ENCODE results near the gene PIGB. TPM values are rescaled to one million over a fixed set of nuclear protein-coding genes. Genes with fewer than 3 reads are reported as not detected.

The PIGB gene
- total RNA-seq, 1 donor from 2014 or later: 6.9 TPM

DNA sequence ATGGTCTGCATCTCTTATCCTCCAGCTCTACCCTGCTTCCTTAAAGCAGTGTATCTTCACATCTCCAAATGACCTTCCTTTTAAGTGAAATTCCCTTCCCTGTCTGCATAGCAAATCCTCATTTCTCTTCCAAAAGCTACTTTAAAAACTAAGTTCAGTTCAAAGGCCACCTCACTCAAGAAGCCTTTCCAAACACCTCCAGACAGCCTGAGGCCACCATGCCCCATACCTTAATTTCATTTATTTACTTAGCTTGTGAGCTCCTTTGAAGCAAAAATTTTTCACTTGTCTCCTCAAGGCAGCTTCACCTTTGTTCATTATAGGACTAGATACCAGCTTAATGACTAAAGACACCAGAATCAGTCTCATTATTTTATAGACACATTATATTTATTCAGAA is 39.4 kb downstream of the PIGB start:
- Histone ChIP-seq H3K9me3 (no peaks in the 10 kb centered on the region), H3K4me1 (no peaks in the 10 kb centered on the region), H3K4me3 (no peak overlapping the region), H3K27ac (no peak overlapping the region), H3K36me3 (peaks cover 0 to 5% of the 10 kb centered on the region in 2 donors), H3K27me3 (no peaks in the 10 kb centered on the region)
- no peak for DNase-seq (ENCODE audit: extremely low spot score in 2 of 2)
- TF ChIP-seq POLR2A (IDR thresholded peaks at IDR 0.05) (no peak), POLR2AphosphoS5 (IDR thresholded peaks at IDR 0.05; ENCODE audit: insufficient read depth in 1 of 2, low read depth in 1 of 2) (no peak)
- TF ChIP-seq, protein P1, sequence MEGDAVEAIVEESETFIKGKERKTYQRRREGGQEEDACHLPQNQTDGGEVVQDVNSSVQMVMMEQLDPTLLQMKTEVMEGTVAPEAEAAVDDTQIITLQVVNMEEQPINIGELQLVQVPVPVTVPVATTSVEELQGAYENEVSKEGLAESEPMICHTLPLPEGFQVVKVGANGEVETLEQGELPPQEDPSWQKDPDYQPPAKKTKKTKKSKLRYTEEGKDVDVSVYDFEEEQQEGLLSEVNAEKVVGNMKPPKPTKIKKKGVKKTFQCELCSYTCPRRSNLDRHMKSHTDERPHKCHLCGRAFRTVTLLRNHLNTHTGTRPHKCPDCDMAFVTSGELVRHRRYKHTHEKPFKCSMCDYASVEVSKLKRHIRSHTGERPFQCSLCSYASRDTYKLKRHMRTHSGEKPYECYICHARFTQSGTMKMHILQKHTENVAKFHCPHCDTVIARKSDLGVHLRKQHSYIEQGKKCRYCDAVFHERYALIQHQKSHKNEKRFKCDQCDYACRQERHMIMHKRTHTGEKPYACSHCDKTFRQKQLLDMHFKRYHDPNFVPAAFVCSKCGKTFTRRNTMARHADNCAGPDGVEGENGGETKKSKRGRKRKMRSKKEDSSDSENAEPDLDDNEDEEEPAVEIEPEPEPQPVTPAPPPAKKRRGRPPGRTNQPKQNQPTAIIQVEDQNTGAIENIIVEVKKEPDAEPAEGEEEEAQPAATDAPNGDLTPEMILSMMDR (IDR thresholded peaks at IDR 0.05): no peak
- intact Hi-C loops (cut with DNase I): no loop called here

DNA sequence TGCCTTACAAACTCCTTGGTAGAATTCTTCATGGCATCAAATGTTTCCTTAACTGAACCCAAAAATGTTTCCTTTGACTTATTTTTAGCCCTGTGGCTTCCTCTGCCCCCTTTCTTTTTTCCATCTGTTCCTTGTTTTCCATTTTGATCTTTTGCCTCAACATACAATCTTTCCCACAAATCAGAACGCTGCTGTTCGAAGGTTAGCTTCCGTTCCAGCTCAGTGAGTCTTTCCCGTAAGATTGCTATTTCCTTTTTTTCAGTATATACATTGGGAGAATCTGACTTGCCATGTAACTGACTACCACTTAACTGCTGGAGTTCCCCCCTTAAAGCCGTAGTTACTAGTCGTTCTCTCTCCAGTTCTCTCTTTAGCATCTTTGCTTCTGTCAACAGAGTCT is 41.2 kb downstream of the PIGB start:
- intact Hi-C loops (cut with DNase I): no loop called here
- Histone ChIP-seq H3K4me1 (no peaks in the 10 kb centered on the region), H3K4me3 (no peak overlapping the region), H3K27me3 (no peaks in the 10 kb centered on the region), H3K27ac (no peak overlapping the region), H3K9me3 (no peaks in the 10 kb centered on the region), H3K36me3 (peaks cover 0 to 4% of the 10 kb centered on the region in 2 donors)
- TF ChIP-seq, protein P1 (IDR thresholded peaks at IDR 0.05): no peak
- TF ChIP-seq POLR2AphosphoS5 (IDR thresholded peaks at IDR 0.05; ENCODE audit: insufficient read depth in 1 of 2, low read depth in 1 of 2): no peak
- no peak for DNase-seq (ENCODE audit: extremely low spot score in 2 of 2)

DNA sequence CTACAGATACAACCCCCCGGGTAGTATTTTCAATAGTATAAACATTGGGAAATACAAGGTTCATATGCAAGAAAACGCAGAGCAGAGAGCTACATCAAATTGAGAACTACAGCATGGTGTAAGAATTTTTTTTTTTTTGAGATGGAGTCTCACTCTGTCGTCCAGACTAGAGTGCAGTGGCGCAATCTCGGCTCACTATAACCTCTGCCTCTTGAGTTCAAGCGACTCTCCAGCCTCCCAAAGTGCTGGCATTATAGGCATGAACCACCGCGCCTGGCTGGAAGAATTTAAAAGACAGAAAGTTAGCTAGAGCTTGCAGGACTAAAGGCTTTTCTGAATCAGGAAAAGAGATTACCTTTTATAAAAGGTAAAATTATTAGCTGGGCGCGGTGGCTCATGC is 42.0 kb downstream of the PIGB start:
- TF ChIP-seq POLR2AphosphoS5 (IDR thresholded peaks at IDR 0.05; ENCODE audit: insufficient read depth in 1 of 2, low read depth in 1 of 2) (no peak), POLR2A (IDR thresholded peaks at IDR 0.05) (no peak)
- TF ChIP-seq, protein P1 (IDR thresholded peaks at IDR 0.05): no peak
- Histone ChIP-seq H3K4me3 (no peak overlapping the region), H3K27me3 (no peaks in the 10 kb centered on the region), H3K27ac (no peak overlapping the region), H3K9me3 (no peaks in the 10 kb centered on the region), H3K4me1 (no peaks in the 10 kb centered on the region), H3K36me3 (no peaks in the 10 kb centered on the region)
- intact Hi-C loops (cut with DNase I): no loop called here
- DNase-seq (ENCODE audit: extremely low spot score in 2 of 2): no peak

DNA sequence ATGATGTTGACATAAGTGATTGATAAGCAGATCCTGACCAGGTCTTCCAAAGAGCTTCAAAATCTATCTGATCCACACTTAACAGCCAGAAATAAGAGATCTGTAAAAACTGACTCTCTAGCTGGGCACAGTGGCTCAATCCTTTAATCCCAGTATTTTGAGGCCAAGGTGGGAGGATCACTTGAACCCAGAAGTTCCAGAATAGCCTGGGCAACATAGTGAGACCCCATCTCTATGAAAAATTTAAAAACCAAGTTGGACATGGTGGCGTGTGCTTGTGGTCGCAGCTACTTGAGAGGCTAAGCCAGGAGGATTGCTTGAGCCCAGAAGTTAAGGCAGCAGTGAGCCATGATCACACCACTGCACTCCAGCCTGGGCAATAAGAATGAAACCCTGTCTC is 43.6 kb downstream of the PIGB start:
- no peaks in the 10 kb centered on the region for H3K4me1 ChIP-seq
- H3K27me3 ChIP-seq: no peaks in the 10 kb centered on the region
- TF ChIP-seq POLR2A (IDR thresholded peaks at IDR 0.05): no peak
- no peak for TF ChIP-seq POLR2AphosphoS5 (IDR thresholded peaks at IDR 0.05; ENCODE audit: insufficient read depth in 1 of 2, low read depth in 1 of 2)
- TF ChIP-seq, protein P1 (IDR thresholded peaks at IDR 0.05): no peak
- H3K4me3 ChIP-seq: no peak overlapping the region
- no peaks in the 10 kb centered on the region for H3K36me3 ChIP-seq
- DNase-seq (ENCODE audit: extremely low spot score in 2 of 2): no peak
- intact Hi-C loops (cut with DNase I): no loop called here
- H3K9me3 ChIP-seq: no peaks in the 10 kb centered on the region
- H3K27ac ChIP-seq: no peak overlapping the region

DNA sequence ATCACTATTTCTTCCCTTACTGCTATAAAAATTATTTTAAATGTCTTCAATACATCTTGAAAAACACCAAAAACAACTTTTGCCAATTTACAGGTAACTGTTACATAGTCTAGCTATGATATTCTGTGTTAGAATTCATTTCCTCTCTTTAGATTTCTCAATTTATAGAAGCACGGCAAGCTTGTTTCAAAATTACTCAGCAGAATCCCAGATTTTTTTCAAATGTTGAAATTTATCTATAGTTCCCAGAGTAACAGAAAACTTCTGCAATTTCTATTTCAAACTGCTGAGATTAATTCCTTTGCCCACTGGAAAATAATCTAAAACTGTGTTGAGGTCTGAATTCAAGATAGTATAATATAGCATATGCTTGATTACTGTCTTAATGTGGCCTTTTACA is 48.0 kb downstream of the PIGB start:
- intact Hi-C loops (cut with DNase I): no loop called here
- H3K9me3 ChIP-seq: no peaks in the 10 kb centered on the region
- no peak overlapping the region for H3K27ac ChIP-seq
- DNase-seq (ENCODE audit: extremely low spot score in 2 of 2): no peak
- no peak overlapping the region for H3K4me3 ChIP-seq
- no peak for TF ChIP-seq POLR2A (IDR thresholded peaks at IDR 0.05)
- TF ChIP-seq POLR2AphosphoS5 (IDR thresholded peaks at IDR 0.05; ENCODE audit: insufficient read depth in 1 of 2, low read depth in 1 of 2): no peak
- TF ChIP-seq, protein P1 (IDR thresholded peaks at IDR 0.05): no peak
- no peaks in the 10 kb centered on the region for H3K27me3 ChIP-seq
- H3K4me1 ChIP-seq: no peaks in the 10 kb centered on the region
- peaks cover 0 to 9% of the 10 kb centered on the region in 2 donors for H3K36me3 ChIP-seq

All from vagina (tissue), 2 donors.